Neural cell (in vitro differentiated cells): Measurements from ENCODE around the gene CA14. TPM values are rescaled to one million over a fixed set of nuclear protein-coding genes. Genes with fewer than 3 reads are reported as not detected.

ENCODE experiments used
- H2AFZ ChIP-seq: fragments of 200-600, 300-800 bp; sonication (generic), shearing (Covaris generic); 2 replicates; pipeline ENCODE4 v1.6.0; 2014; ENCODE audit warnings: low read depth, mild to moderate bottlenecking, antibody characterized with exemption, low read length, moderate library complexity
- H3F3A ChIP-seq: fragments of 200-600 bp; shearing (Covaris generic); 2 replicates; pipeline ENCODE4 v1.6.1; 2016; ENCODE audit warnings: mild to moderate bottlenecking, moderate library complexity, mixed read lengths, antibody characterized with exemption, low read length; ENCODE audit not compliant: insufficient read depth, poor library complexity, severe bottlenecking
- H3K27ac ChIP-seq: fragments of 200-600, 300-800 bp; sonication (generic), shearing (Covaris generic); 2 replicates; pipeline ENCODE4 v1.5.1; 2014; ENCODE audit warnings: mild to moderate bottlenecking, low read length, moderate library complexity
- H3K27me3 ChIP-seq: fragments of 300-800, 200-600 bp; sonication (generic), shearing (Covaris generic); 2 replicates; pipeline ENCODE4 v1.6.0; 2014; ENCODE audit warnings: mild to moderate bottlenecking, low read depth, low read length, moderate library complexity; ENCODE audit not compliant: insufficient read depth
- H3K36me3 ChIP-seq: fragments of 300-800, 200-600 bp; sonication (generic), shearing (Covaris generic); 2 replicates; pipeline ENCODE4 v1.5.1; 2014; ENCODE audit warnings: mild to moderate bottlenecking, antibody characterized with exemption, low read length, moderate library complexity; ENCODE audit not compliant: insufficient read depth
- H3K4me2 ChIP-seq: fragments of 300-800, 200-600 bp; sonication (generic), shearing (Covaris generic); 2 replicates; pipeline ENCODE4 v1.6.0; 2014; ENCODE audit warnings: mild to moderate bottlenecking, low read length
- H3K4me3 ChIP-seq: fragments of 300-800, 200-600 bp; sonication (generic), shearing (Covaris generic); 2 replicates; pipeline ENCODE4 v1.5.1; 2014; ENCODE audit warnings: mild to moderate bottlenecking, low read length, moderate library complexity
- H3K79me2 ChIP-seq: fragments of 200-600 bp; shearing (Covaris generic); replicated peaks from 2 replicates; pipeline ENCODE4 v1.6.0; 2014; ENCODE audit warnings: mild to moderate bottlenecking, low read length, moderate library complexity; ENCODE audit not compliant: insufficient read depth
- H3K9ac ChIP-seq: fragments of 300-800, 200-600 bp; sonication (generic), shearing (Covaris generic); 2 replicates; pipeline ENCODE4 v1.6.1; 2016; ENCODE audit warnings: mild to moderate bottlenecking, low read length, mixed read lengths
- H3K9me2 ChIP-seq: fragments of 200-600 bp; shearing (Covaris generic); 2 replicates; pipeline ENCODE4 v1.6.1; 2016; ENCODE audit warnings: mild to moderate bottlenecking, low read length, mixed read lengths; ENCODE audit not compliant: insufficient read depth
- H3K9me3 ChIP-seq: fragments of 200-600, 300-800 bp; sonication (generic), shearing (Covaris generic); 2 replicates; pipeline ENCODE4 v1.6.1; 2016; ENCODE audit warnings: mild to moderate bottlenecking, mixed run types, low read length, moderate library complexity, mixed read lengths
- H4K20me1 ChIP-seq: fragments of 200-600 bp; shearing (Covaris generic); 2 replicates; pipeline ENCODE4 v1.6.1; 2016; ENCODE audit warnings: mild to moderate bottlenecking, mixed run types; ENCODE audit not compliant: insufficient read depth
- CTCF ChIP-seq: fragments of 450-650 bp; IDR thresholded peaks from 2 replicates; pipeline ENCODE4 v1.5.1; 2014; ENCODE audit warnings: antibody characterized with exemption, mild to moderate bottlenecking, moderate library complexity; ENCODE audit not compliant: poor library complexity, severe bottlenecking
- EP300 ChIP-seq: fragments of 450-650 bp; conservative IDR thresholded peaks from 2 replicates; pipeline ENCODE4 v1.6.1; 2014; ENCODE audit warnings: antibody characterized with exemption, mild to moderate bottlenecking, moderate library complexity; ENCODE audit not compliant: poor library complexity, severe bottlenecking
- EZH2 ChIP-seq: fragments of 200-600, 300-800 bp; shearing (Covaris generic), sonication (generic); IDR thresholded peaks from 2 replicates; pipeline ENCODE4 v1.6.1; 2014; ENCODE audit warnings: antibody characterized with exemption, low read length, borderline replicate concordance, mild to moderate bottlenecking; ENCODE audit not compliant: insufficient read depth, poor library complexity, severe bottlenecking
- MXI1 ChIP-seq: fragments of 450-650 bp; conservative IDR thresholded peaks from 2 replicates; pipeline ENCODE4 v1.6.1; 2014; ENCODE audit warnings: antibody characterized with exemption, mild to moderate bottlenecking; ENCODE audit not compliant: poor library complexity, severe bottlenecking
- POLR2AphosphoS5 ChIP-seq: IDR thresholded peaks from 2 replicates; pipeline ENCODE4 v1.6.1; 2012
- RAD21 ChIP-seq: fragments of 450-650 bp; conservative IDR thresholded peaks from 2 replicates; pipeline ENCODE4 v1.6.1; 2014; ENCODE audit warnings: antibody characterized with exemption, mild to moderate bottlenecking, moderate library complexity
- REST ChIP-seq: IDR thresholded peaks from 2 replicates; pipeline ENCODE4 v1.6.1; 2012; ENCODE audit warnings: borderline replicate concordance
- SMC3 ChIP-seq: fragments of 450-650 bp; conservative IDR thresholded peaks from 2 replicates; pipeline ENCODE4 v1.6.1; 2014; ENCODE audit warnings: antibody characterized with exemption, mild to moderate bottlenecking, moderate library complexity; ENCODE audit not compliant: poor library complexity
- TAF1 ChIP-seq: IDR thresholded peaks from 2 replicates; pipeline ENCODE4 v1.6.1; 2012; ENCODE audit warnings: low read depth
- polyA plus RNA-seq: library from polyadenylated mRNA; depleted of rRNA; stranded (reverse); fragments of >200 nt; gene quantifications from 2 replicates; pipeline ENCODE4 v1.2.3, GENCODE V29; 2014

CA14 gene
- polyA plus RNA-seq, 1 donor from 2014 or later, result 1.1 TPM

- peaks cover 27% of the 10 kb centered on the region for H3K79me2 ChIP-seq
- TF ChIP-seq POLR2AphosphoS5 (no peak), SMC3 (no peak), REST (no peak), MXI1 (no peak), TAF1 (no peak), EP300 (no peak), CTCF (no peak), RAD21 (no peak), EZH2 (no peak)
- H3K27ac ChIP-seq, result peak overlapping the region; percentile 15
- H3K9ac ChIP-seq, result peak overlapping the region; percentile 55
- H2AFZ ChIP-seq, result peak overlapping the region; percentile 29
- H3K27me3 ChIP-seq, result no peaks in the 10 kb centered on the region
- no peaks in the 10 kb centered on the region for H3K9me3 ChIP-seq
- H3K4me3 ChIP-seq, result peak overlapping the region; percentile 85
- no peaks in the 10 kb centered on the region for H4K20me1 ChIP-seq
- no peaks in the 10 kb centered on the region for H3K36me3 ChIP-seq
- no peaks in the 10 kb centered on the region for H3K9me2 ChIP-seq
- H3K4me2 ChIP-seq, result peak overlapping the region; percentile 91
- no peaks in the 10 kb centered on the region for H3F3A ChIP-seq
Observed at GRCh38 chr1:150235294-150235851, 22.2 kb upstream of the CA14 start.

GRCh38 chr1:150235852-150236613, 21.5 kb upstream of the CA14 start, which contains the start of gene ANP32E:
ANP32E (minus strand) TSS chr1:150236112; CDS start chr1:150235786, 326 bp downstream.
- H3K4me3 ChIP-seq, result peak within 1 kb of the TSS; percentile 85
- no peaks in the 10 kb centered on the region for H3K27me3 ChIP-seq
- H3F3A ChIP-seq, result no peaks in the 10 kb centered on the region
- no peaks in the 10 kb centered on the region for H4K20me1 ChIP-seq
- peak within 1 kb of the TSS; percentile 55 for H3K9ac ChIP-seq
- no peaks in the 10 kb centered on the region for H3K9me3 ChIP-seq
- H3K79me2 ChIP-seq, result peaks cover 27% of the 10 kb centered on the region
- peak within 1 kb of the TSS; percentile 17 for H3K27ac ChIP-seq
- no peaks in the 10 kb centered on the region for H3K36me3 ChIP-seq
- TF ChIP-seq SMC3 (peak; percentile 31), EP300 (peak; percentile 62), EZH2 (no peak), TAF1 (peak; percentile 100), CTCF (peak; percentile 56), RAD21 (peak; percentile 20), POLR2AphosphoS5 (peak; percentile 94), MXI1 (peak; percentile 86), REST (peak; percentile 99)
- peak within 1 kb of the TSS; percentile 91 for H3K4me2 ChIP-seq
- H2AFZ ChIP-seq, result peak within 1 kb of the TSS; percentile 51
- H3K9me2 ChIP-seq, result no peaks in the 10 kb centered on the region
